Measurements from ENCODE around the gene C1orf52.

The C1orf52 gene

GRCh38 chr1:85230305-85230977, 29.0 kb downstream of the C1orf52 start:
- no peak for DNase-seq (ENCODE audit: low spot score)

- DNase-seq (ENCODE audit: low spot score): no peak
Observed at GRCh38 chr1:85229574-85230097, 29.8 kb downstream of the C1orf52 start.

- DNase-seq (ENCODE audit: low spot score): no peak
Observed at GRCh38 chr1:85228972-85229371, 30.5 kb downstream of the C1orf52 start.

- no peak for DNase-seq (ENCODE audit: low spot score)
Observed at GRCh38 chr1:85225624-85226380, 33.7 kb downstream of the C1orf52 start.

- DNase-seq (ENCODE audit: low spot score): no peak
Observed at GRCh38 chr1:85224734-85225623, 34.5 kb downstream of the C1orf52 start.

GRCh38 chr1:85224295-85224694, 35.2 kb downstream of the C1orf52 start:
- DNase-seq (ENCODE audit: low spot score): no peak

- no peak for DNase-seq (ENCODE audit: low spot score)
Observed at GRCh38 chr1:85223334-85223733, 36.1 kb downstream of the C1orf52 start.

GRCh38 chr1:85220756-85221201, 38.7 kb downstream of the C1orf52 start:
- no peak for DNase-seq (ENCODE audit: low spot score)

GRCh38 chr1:85219853-85220610, 39.4 kb downstream of the C1orf52 start:
- DNase-seq (ENCODE audit: low spot score): no peak

GRCh38 chr1:85216697-85217096, 42.8 kb downstream of the C1orf52 start:
- DNase-seq (ENCODE audit: low spot score): no peak

- DNase-seq (ENCODE audit: low spot score): no peak
Observed at GRCh38 chr1:85214654-85215053, 44.8 kb downstream of the C1orf52 start.

GRCh38 chr1:85208488-85208887, 51.0 kb downstream of the C1orf52 start:
- DNase-seq (ENCODE audit: low spot score): no peak

GRCh38 chr1:85203573-85204171, 55.8 kb downstream of the C1orf52 start:
- DNase-seq (ENCODE audit: low spot score): no peak

- DNase-seq (ENCODE audit: low spot score): no peak
Observed at GRCh38 chr1:85202864-85203255, 56.6 kb downstream of the C1orf52 start.

GRCh38 chr1:85202092-85202863, 57.2 kb downstream of the C1orf52 start:
- DNase-seq (ENCODE audit: low spot score): no peak

GRCh38 chr1:85201340-85202091, 57.9 kb downstream of the C1orf52 start:
- no peak for DNase-seq (ENCODE audit: low spot score)

- peak; percentile 12 for DNase-seq (ENCODE audit: low spot score)
Observed at GRCh38 chr1:85200463-85201339, 58.8 kb downstream of the C1orf52 start, which contains the start of gene SYDE2. TSS of gene SYDE2 (minus strand) at chr1:85201016. CDS start at chr1:85200996, 20 bp downstream.
